Retina (tissue), 1 donor: ENCODE results near the gene SLC6A12.

Experiments used
- DNase-seq: peaks from one replicate; pipeline ENCODE4 v3.0.0-alpha.2; 2016

SLC6A12 gene

GRCh38 chr12:157644-158043 is 56.3 kb downstream of the SLC6A12 start:
- no peak for DNase-seq

GRCh38 chr12:156945-157344 is 57.0 kb downstream of the SLC6A12 start:
- DNase-seq = no peak

- no peak for DNase-seq
Measured at GRCh38 chr12:155646-156045, 58.3 kb downstream of the SLC6A12 start.

- DNase-seq = no peak
Measured at GRCh38 chr12:155006-155405, 59.0 kb downstream of the SLC6A12 start.

- peak; percentile 63 for DNase-seq
Measured at GRCh38 chr12:154058-154457, 59.9 kb downstream of the SLC6A12 start.

- DNase-seq = peak; percentile 79
Measured at GRCh38 chr12:153080-153746, 60.7 kb downstream of the SLC6A12 start.

GRCh38 chr12:152440-152839 is 61.5 kb downstream of the SLC6A12 start:
- DNase-seq = no peak

GRCh38 chr12:151579-151978 is 62.4 kb downstream of the SLC6A12 start:
- no peak for DNase-seq

GRCh38 chr12:148676-149416 is 65.1 kb downstream of the SLC6A12 start:
- DNase-seq = no peak

- DNase-seq = no peak
Measured at GRCh38 chr12:147242-147641, 66.7 kb downstream of the SLC6A12 start.

GRCh38 chr12:145369-145960 is 68.5 kb downstream of the SLC6A12 start:
- DNase-seq = peak; percentile 75

- no peak for DNase-seq
Measured at GRCh38 chr12:144650-145284, 69.2 kb downstream of the SLC6A12 start.

GRCh38 chr12:143964-144649 is 69.8 kb downstream of the SLC6A12 start:
- DNase-seq = peak; percentile 67

GRCh38 chr12:140162-140561 is 73.8 kb downstream of the SLC6A12 start:
- DNase-seq = no peak
